Measurements from ENCODE around the gene ICAM4. TPM values are rescaled to one million over a fixed set of nuclear protein-coding genes. Genes with fewer than 3 reads are reported as not detected.
A peak's percentile ranks its signal among the peaks of the same experiment; 100 is the strongest.

The ICAM4 gene
- total and polyA plus RNA-seq, 9 of the 15 experiments (the other 6 are each of a cell fraction or from before 2014, with no cell fraction given): 14.1 to 86.1 (median 29.6) TPM

DNA sequence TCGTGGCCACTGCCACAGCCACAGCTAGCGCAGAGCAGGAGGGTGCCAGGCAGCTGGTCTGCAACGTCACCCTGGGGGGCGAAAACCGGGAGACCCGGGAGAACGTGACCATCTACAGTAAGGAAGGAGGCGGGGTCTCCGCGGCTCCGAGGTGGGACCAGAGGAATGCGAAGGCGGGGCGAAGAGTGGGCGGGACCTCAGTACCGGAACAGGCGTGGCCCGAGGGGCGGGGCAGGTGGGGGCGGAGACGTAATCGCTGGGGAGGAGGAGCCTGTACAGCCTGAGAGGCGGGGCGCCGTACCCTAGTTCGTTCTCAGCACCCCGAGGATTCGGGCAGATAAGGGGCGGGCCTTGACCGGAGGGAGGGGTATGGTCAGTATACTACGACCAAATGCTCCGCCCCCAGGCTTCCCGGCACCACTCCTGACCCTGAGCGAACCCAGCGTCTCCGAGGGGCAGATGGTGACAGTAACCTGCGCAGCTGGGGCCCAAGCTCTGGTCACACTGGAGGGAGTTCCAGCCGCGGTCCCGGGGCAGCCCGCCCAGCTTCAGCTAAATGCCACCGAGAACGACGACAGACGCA is 5.5 kb downstream of the ICAM4 start (continued):
- no peak for TF ChIP-seq FOXA3 (CRISPR knock-in tag; conservative IDR thresholded peaks at IDR 0.05 in 1 of 2, IDR thresholded peaks at IDR 0.05 in 1 of 2)
- no peak for TF ChIP-seq SREBF2 (CRISPR knock-in tag; IDR thresholded peaks at IDR 0.05)
- TF ChIP-seq SAFB2 (IDR thresholded peaks at IDR 0.05; ENCODE audit: borderline replicate concordance, low read depth, low read length, severe bottlenecking): no peak
- TF ChIP-seq, protein P1, sequence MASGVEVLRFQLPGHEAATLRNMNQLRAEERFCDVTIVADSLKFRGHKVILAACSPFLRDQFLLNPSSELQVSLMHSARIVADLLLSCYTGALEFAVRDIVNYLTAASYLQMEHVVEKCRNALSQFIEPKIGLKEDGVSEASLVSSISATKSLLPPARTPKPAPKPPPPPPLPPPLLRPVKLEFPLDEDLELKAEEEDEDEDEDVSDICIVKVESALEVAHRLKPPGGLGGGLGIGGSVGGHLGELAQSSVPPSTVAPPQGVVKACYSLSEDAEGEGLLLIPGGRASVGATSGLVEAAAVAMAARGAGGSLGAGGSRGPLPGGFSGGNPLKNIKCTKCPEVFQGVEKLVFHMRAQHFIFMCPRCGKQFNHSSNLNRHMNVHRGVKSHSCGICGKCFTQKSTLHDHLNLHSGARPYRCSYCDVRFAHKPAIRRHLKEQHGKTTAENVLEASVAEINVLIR (CRISPR knock-in tag; IDR thresholded peaks at IDR 0.05): no peak
- no peak for TF ChIP-seq SRSF7 (optimal IDR thresholded peaks at IDR 0.05; ENCODE audit: low read depth, low read length)
- TF ChIP-seq ZNF197 (CRISPR knock-in tag; IDR thresholded peaks at IDR 0.05; ENCODE audit: low read depth): no peak
- TF ChIP-seq EHMT2 (IDR thresholded peaks at IDR 0.05): no peak
- no peak for TF ChIP-seq ZNF583 (CRISPR knock-in tag; IDR thresholded peaks at IDR 0.05)
- no peak; the same call in 1 of the 2 replicates for TF ChIP-seq ZNF609 (CRISPR knock-in tag; IDR thresholded peaks at IDR 0.05; ENCODE audit: borderline replicate concordance)
- no peak for TF ChIP-seq ZFX (CRISPR knock-in tag; IDR thresholded peaks at IDR 0.05)
- TF ChIP-seq CAMTA2 (CRISPR knock-in tag; conservative IDR thresholded peaks at IDR 0.05): 0 out of 2 replicates have a peak, but pooled peaks have one; percentile 60
- no peak for TF ChIP-seq ZNF699 (CRISPR knock-in tag; IDR thresholded peaks at IDR 0.05; ENCODE audit: insufficient replicate concordance)
- TF ChIP-seq MTA3 (IDR thresholded peaks at IDR 0.05; ENCODE audit: borderline replicate concordance): no peak
- no peak for TF ChIP-seq NUFIP1 (IDR thresholded peaks at IDR 0.05; ENCODE audit: partially characterized antibody)
- TF ChIP-seq FOXK1 (CRISPR knock-in tag; IDR thresholded peaks at IDR 0.05; ENCODE audit: borderline replicate concordance): no peak
- TF ChIP-seq SNIP1 (IDR thresholded peaks at IDR 0.05; ENCODE audit: low read depth): no peak
- TF ChIP-seq EP400 (IDR thresholded peaks at IDR 0.05): no peak
- peak; percentile 69; the same call in 1 of the 2 replicates for TF ChIP-seq BHLHE40 (IDR thresholded peaks at IDR 0.05; ENCODE audit: low read length)
- TF ChIP-seq POLR2A (conservative IDR thresholded peaks at IDR 0.05): peak; percentile 65
- peak; percentile 64; the same call in 1 of the 2 replicates for TF ChIP-seq TFAP4 (CRISPR knock-in tag; IDR thresholded peaks at IDR 0.05; ENCODE audit: borderline replicate concordance)
- TF ChIP-seq TCF15 (CRISPR knock-in tag; IDR thresholded peaks at IDR 0.05): no peak
- peak; percentile 40 for TF ChIP-seq RBBP5 (IDR thresholded peaks at IDR 0.05; ENCODE audit: borderline replicate concordance, insufficient read depth, low read length, poor library complexity, severe bottlenecking)
